Right renal cortex interstitium (tissue), 3 donors: ENCODE results near the gene MID1. TPM values are rescaled to one million over a fixed set of nuclear protein-coding genes. Genes with fewer than 3 reads are reported as not detected.
"Not testable (repeated sequence)": the region's sequence is repeated elsewhere in the genome, so short reads cannot be mapped to it uniquely, and the experiment has no call there.

ENCODE experiments used
- DNase-seq, 3 donors: peaks; one replicate each; pipeline ENCODE4 v3.0.0-alpha.2; 2013; ENCODE audit warnings: low read depth in 3 of 3, low spot score in 2 of 3
- polyA plus RNA-seq, 3 donors: library from polyadenylated mRNA; unstranded; fragments of 120-200 nt; gene quantifications; one replicate each; pipeline ENCODE4 v1.2.1, GENCODE V29; 2013; ENCODE audit not compliant: insufficient read length in 3 of 3

MID1 gene
- polyA plus RNA-seq, 3 donors, result 22.6 to 23.8 (median 23.7) TPM

DNA sequence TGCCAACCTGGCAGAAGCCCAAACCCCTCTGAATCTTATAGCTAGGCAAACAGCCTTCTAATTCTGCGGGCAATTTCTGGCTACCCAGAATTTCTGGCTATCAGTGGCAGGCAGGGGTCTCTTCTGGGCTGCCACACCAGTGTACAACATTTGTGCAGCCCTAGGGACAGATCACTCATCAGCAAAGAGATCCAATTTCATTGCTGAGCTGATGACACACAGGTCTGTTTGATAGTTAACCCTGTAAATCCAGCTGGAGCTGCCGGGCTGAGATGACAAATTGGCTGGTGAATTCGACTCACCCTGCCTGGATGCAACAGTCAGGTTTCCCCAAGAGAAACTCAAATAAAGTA, 2.4 kb downstream of the MID1 start:
- DNase-seq, result no peak

DNA sequence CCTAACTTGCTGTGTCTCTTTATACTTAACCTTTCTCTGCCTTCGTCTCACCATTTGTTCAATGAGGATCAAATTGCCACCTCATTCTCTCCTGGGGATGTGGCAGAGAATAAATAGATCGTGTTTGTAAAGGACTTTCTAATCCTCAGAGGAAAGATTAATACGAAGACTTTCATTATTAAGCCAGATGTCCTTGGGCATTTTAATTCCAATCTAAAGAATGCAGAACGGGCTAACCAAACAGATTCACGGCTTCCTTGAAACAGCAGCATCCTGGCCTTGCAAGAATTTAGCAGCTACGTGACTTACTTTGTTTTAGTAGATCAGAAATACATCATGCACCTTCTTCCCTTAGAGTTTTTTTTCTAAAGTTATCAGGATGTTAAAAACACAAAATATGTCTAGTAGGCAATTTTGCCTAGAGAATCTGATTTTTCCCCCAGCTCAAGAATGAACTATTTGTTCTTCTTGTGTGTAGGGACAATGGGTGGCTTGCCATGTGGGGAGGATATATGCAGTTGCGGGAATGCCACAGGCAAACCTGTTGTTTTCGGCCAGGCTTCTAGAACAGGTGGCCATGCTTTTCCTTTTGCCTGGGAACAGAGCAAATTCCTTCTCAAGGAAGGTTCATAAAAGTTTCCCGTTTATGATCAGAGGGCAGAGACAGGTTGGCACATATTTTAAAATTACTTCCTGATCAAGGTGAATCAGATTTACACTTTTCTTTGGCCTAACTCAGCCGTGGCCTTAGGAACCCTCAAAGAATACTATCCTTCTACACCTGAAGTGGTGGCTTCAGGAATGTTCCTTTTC, 3.0 kb downstream of the MID1 start:
- DNase-seq, result no peak

GRCh38 chrX:10615931-10616774, 4.2 kb downstream of the MID1 start:
- no peak for DNase-seq

GRCh38 chrX:10612215-10612614, 8.2 kb downstream of the MID1 start:
- DNase-seq, result no peak

DNA sequence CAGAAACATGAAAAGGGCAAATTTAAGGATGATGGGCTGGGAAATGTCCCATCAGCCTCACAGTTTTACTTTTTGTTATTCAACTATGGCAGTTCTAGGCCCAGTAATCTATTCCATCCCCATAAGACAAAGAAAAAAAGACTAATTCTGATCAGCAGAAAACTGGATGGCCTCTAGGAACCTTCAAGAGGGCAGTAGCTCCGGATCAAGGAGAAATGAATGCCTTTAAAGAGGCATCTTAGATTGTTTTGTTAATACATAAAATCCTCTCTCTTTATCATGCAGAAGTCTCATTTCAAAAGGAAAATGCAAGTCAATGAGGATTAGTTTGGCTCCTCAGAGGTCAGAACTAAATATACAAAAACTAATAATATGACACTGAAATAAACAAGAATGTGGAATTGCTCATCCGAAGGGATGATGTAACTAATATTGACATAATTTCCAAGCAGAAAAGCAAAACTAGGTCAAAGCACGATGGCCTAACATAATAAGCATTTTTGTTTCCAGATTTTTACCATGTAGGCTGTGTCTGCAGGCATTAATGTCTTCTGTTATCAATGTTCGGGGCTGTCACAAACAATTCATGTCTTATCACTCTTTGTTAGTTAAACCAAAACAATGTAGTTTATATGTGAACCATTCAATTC, 8.8 kb downstream of the MID1 start:
- no peak for DNase-seq

GRCh38 chrX:10608099-10608498, 12.3 kb downstream of the MID1 start:
- DNase-seq, result no peak

DNA sequence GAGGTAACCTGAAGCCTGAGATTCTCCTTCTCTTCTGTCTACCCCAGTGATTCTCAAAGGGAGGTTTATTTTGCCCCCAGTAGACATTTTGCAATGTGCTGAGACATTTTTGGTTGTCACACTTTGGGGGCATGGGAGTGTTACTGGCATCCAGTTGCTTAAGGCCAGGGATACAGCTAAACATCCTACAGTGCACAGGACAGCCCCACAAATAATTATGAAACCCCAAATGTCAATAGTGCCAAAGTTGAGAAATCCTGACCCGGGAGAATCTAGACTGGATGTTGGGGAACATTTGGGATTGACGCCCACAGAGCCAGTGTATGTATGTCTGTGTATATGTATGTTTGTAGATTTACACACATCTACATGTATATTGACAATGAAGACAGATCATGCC, 13.2 kb downstream of the MID1 start:
- DNase-seq, result no peak

- DNase-seq, result no peak
These were observed 16.8 kb downstream of the MID1 start for GRCh38 chrX:10603612-10604011.

- no peak for DNase-seq
These were observed 17.7 kb downstream of the MID1 start for GRCh38 chrX:10602646-10603045.

DNA sequence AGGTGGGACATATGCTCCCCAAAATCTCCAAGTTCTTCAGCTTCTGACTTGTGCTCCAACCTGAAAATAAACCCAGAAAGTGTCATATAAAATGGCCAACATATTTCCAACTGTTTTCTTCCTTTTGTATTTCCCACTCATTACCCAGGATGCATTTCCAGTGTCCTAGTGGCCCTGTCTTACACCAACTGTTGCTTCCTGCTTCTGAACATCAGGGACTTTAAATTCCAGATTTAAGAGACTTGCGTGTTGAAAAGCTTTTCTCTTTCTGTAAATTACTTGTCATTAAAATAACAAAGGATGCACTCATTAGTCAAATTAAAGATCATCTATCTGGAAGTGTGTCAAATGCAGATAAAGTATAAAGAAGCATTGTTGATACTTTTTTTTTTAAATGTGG, 19.9 kb downstream of the MID1 start:
- DNase-seq, result no peak

- no peak for DNase-seq
These were observed 21.8 kb downstream of the MID1 start for GRCh38 chrX:10598540-10598939.

GRCh38 chrX:10597871-10598270, 22.5 kb downstream of the MID1 start:
- DNase-seq, result no peak

DNA sequence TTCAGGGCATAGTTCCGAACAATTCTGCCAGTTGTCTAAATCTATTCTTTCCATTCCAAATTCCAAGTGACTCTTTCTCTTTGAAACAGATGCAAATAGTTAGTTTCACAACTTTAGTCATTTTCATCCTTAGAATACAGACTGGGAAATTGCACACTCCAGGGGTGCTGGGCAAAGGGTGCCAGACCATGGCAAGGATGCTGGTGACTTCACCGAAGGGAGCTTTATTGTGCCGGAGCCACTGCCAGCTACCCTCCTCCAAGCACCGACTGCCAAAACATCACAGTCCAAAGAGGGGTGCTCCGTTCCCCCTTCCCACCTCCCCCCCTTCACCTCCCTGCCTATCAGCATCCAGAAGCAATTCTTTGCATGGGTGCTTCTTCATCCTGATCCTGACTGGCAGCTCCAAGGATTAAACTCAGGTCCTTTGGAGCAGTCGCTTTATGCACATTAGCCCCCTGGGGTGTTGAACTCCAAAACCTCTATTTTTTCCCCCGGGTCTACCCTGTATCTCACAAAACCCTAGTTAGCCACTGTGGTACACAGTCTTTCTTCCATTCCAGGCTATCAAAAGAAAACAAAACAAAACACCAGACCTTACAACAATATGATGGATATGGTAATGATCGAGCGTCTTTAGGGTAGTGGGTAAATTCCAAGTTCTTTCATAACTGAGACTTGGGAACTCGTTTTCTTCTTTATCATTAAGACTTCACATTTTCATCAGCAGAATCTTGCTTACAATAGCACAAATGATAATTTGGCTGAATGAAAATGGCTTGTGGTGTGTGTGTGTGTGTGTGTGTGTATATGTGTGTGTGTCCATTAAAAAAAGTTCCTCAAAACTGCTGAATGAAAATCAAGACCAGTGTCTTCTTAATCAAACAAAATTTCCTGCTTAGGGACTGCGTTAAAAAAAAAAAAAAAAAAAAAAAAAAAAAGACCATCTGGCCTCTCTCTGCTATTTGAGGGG, 28.7 kb downstream of the MID1 start:
- DNase-seq, result no peak

DNA sequence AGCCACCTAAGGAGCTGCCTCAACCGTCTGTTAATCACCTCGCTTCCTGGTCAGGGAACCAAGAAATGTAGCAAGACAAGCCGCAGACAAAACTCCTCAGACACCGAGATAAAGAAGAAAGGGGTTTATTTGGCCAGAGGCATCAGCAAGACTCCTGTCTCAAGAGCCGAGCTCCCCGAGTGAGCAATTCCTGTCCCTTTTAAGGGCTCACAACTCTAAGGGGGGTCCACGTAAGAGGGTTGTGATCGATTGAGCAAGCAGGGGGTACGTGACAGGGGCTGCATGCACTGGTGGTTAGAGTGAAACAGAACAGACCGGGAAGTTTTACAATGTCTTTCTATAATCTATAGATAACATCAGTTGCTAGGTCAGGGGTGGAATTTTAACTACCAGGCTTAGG, 30.6 kb downstream of the MID1 start:
- DNase-seq, result not testable (repeated sequence)

DNA sequence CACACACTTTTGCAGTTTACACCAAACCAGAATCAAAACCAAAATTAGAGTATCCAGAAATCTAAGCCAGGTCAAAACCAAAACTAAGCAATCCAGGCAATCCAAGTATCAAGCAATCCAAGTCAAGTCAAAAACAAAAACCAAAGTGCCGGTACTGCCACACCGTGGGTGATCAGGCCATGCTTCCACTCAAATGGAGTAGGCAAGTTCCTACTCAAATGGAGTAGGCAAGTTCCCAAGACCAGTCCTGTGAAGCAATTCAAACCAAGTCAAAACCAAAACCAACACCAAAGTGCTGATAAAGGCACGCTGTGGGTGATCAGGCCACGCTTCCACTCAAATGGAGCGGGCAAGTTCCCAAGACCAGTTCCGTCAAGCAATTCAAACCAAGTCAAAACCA, 31.3 kb downstream of the MID1 start:
- no peak for DNase-seq

DNA sequence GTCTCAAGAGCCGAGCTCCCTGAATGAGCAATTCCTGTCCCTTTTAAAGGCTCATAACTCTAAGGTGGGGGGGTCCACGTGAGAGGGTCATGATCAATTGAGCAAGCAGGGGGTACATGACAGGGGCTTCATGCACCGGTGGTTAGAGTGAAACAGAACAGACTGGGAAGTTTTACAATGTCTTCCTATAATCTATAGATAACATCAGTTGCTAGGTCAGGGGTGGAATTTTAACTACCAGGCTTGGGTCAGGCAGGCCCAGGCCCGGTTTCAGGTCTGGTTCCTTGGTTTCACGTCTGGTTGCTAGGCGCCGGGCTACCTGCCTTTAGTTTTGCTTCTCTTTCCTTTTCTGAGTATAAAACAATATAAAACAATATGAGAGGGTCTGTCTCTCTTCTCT, 35.5 kb downstream of the MID1 start:
- DNase-seq, result not testable (repeated sequence)

GRCh38 chrX:10582945-10583344, 37.4 kb downstream of the MID1 start:
- DNase-seq, result no peak

DNA sequence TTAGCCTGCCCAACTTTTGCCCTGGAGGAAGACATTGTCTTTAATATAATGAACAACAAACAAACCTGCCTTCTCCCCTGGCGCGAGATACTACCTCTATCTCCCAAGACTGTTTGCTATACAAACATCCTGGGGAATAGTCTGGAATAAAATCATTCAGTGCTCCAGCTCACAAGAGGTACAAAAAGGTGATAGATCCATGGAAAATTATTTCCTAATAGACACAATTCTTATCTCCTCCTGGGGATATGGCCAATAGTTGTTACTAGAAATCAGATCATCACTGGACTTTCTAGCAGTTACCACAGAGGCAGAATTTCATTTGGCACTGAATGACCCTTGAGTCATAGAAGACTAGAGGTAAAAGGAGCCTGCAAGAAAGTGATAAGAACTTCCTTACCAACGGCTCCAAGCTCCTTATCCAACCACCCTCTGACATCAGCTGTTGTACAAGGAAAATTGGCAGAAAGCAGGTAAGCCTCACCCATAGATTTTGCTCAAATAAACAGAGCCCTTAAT, 38.1 kb downstream of the MID1 start:
- DNase-seq, result no peak

DNA sequence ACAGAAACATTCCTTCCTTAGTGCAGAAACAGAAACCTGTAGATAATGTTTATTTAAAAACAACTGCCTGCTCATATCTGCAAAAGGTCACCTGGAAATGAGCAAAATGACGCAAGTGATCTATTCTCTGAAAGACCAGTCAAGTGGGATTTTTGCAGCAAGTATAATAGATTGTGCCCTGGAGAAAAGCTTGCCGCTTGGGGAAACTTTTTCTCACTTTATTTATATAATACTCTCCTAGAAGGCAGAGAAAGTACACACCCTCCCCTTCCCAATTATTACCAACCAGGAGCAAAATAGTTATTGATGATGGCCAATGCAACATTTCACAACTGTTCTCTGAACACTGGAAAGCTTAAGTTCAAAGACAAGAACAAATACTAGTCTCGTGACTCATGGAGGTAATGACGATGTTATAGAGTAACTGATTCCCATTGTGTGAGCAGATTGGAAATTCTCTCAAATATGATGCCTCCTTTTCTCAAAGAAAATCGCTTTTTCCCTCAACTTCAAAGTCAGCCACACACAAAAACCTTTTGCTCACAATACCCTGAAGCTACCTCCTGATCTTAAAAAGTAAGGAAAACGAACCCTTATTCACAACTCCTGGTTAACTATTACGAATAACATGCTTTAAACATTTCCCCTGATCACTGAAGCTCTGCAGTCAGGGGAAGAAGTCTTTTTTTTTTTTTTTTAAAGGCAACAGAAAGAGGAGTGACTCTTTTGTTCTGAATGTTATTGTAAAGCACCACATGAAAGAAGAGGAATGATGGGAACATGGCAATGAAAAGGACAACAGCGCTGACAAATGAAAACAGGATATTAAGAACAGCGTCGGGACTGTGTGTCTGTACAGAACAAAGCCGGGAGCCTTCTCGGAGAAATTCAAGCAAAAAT, 41.0 kb downstream of the MID1 start:
- DNase-seq, result no peak
